Measurements from ENCODE around the gene ETS1.

ETS1 gene

GRCh38 chr11:128547946-128548648, 39.3 kb downstream of the ETS1 start:
- no peak for DNase-seq (ENCODE audit: low read depth in 2 of 2, low spot score in 1 of 2)

GRCh38 chr11:128546916-128547315, 40.4 kb downstream of the ETS1 start:
- no peak for DNase-seq (ENCODE audit: low read depth in 2 of 2, low spot score in 1 of 2)

GRCh38 chr11:128544471-128545051, 42.8 kb downstream of the ETS1 start:
- DNase-seq (ENCODE audit: low read depth in 2 of 2, low spot score in 1 of 2) = no peak

- DNase-seq (ENCODE audit: low read depth in 2 of 2, low spot score in 1 of 2) = no peak
These were observed 46.9 kb downstream of the ETS1 start for GRCh38 chr11:128540469-128540868.

GRCh38 chr11:128536506-128536905, 50.9 kb downstream of the ETS1 start:
- no peak for DNase-seq (ENCODE audit: low read depth in 2 of 2, low spot score in 1 of 2)

- DNase-seq (ENCODE audit: low read depth in 2 of 2, low spot score in 1 of 2) = no peak
These were observed 51.6 kb downstream of the ETS1 start for GRCh38 chr11:128535468-128536457.

- no peak for DNase-seq (ENCODE audit: low read depth in 2 of 2, low spot score in 1 of 2)
These were observed 53.9 kb downstream of the ETS1 start for GRCh38 chr11:128533472-128533871.

GRCh38 chr11:128532572-128533091, 54.7 kb downstream of the ETS1 start:
- no peak for DNase-seq (ENCODE audit: low read depth in 2 of 2, low spot score in 1 of 2)

GRCh38 chr11:128532016-128532571, 55.3 kb downstream of the ETS1 start:
- no peak for DNase-seq (ENCODE audit: low read depth in 2 of 2, low spot score in 1 of 2)

- DNase-seq (ENCODE audit: low read depth in 2 of 2, low spot score in 1 of 2) = no peak
These were observed 55.8 kb downstream of the ETS1 start for GRCh38 chr11:128531588-128531987.

GRCh38 chr11:128530118-128531074, 57.0 kb downstream of the ETS1 start:
- DNase-seq (ENCODE audit: low read depth in 2 of 2, low spot score in 1 of 2) = no peak

- DNase-seq (ENCODE audit: low read depth in 2 of 2, low spot score in 1 of 2) = no peak
These were observed 59.1 kb downstream of the ETS1 start for GRCh38 chr11:128528294-128528693.

GRCh38 chr11:128527046-128527445, 60.3 kb downstream of the ETS1 start:
- DNase-seq (ENCODE audit: low read depth in 2 of 2, low spot score in 1 of 2) = no peak

- no peak for DNase-seq (ENCODE audit: low read depth in 2 of 2, low spot score in 1 of 2)
These were observed 61.7 kb downstream of the ETS1 start for GRCh38 chr11:128525411-128526243.

- no peak for DNase-seq (ENCODE audit: low read depth in 2 of 2, low spot score in 1 of 2)
These were observed 63.2 kb downstream of the ETS1 start for GRCh38 chr11:128524172-128524571.

- DNase-seq (ENCODE audit: low read depth in 2 of 2, low spot score in 1 of 2) = no peak
These were observed 63.7 kb downstream of the ETS1 start for GRCh38 chr11:128523641-128524040.

- no peak for DNase-seq (ENCODE audit: low read depth in 2 of 2, low spot score in 1 of 2)
These were observed 64.3 kb downstream of the ETS1 start for GRCh38 chr11:128522943-128523518.

- DNase-seq (ENCODE audit: low read depth in 2 of 2, low spot score in 1 of 2) = peak; percentile 76 to 81
These were observed 65.1 kb downstream of the ETS1 start for GRCh38 chr11:128522055-128522942.

Measured in stimulated activated CD8-positive, alpha-beta memory T cell treated with anti-CD3 and anti-CD28 coated beads, Interleukin-4, amount 100 ng/mL, for 1 hour (primary cell).